ENCODE data around the gene LSM11. TPM values are rescaled to one million over a fixed set of nuclear protein-coding genes. Genes with fewer than 3 reads are reported as not detected.

LSM11 gene
- total and polyA plus RNA-seq, 5 experiments from 2014 or later: 0.36 to 5.2 (median 0.64) TPM

- no peaks in the 10 kb centered on the region for H3K4me1 Mint-ChIP-seq
- no peaks in the 10 kb centered on the region for H3K27me3 Mint-ChIP-seq
- no peak overlapping the region for H3K27ac Mint-ChIP-seq
- ATAC-seq (no peak), DNase-seq (no peak)
- H3K36me3 Mint-ChIP-seq: peaks cover 0 to 61% (median 15%) of the 10 kb centered on the region in 3 donors
- no peak overlapping the region for H3K4me3 Mint-ChIP-seq
- no peaks in the 10 kb centered on the region for H3K9me3 Mint-ChIP-seq
- POLR2A ChIA-PET: no interaction called here
Measured at GRCh38 chr5:157800137-157800536, 56.6 kb downstream of the LSM11 start.

- Mint-ChIP-seq H3K4me1 (peaks cover 0 to 2% (median 0%) of the 10 kb centered on the region in 4 donors), H3K27ac (peak overlapping the region in 1 of 10 donors; percentile 12), H3K36me3 (peaks cover 0 to 69% (median 25%) of the 10 kb centered on the region in 3 donors), H3K4me3 (no peak overlapping the region), H3K27me3 (no peaks in the 10 kb centered on the region), H3K9me3 (no peaks in the 10 kb centered on the region)
- DNase-seq (no peak), ATAC-seq (no peak)
- POLR2A ChIA-PET: no interaction called here
Measured at GRCh38 chr5:157802736-157803135, 59.2 kb downstream of the LSM11 start.

- Mint-ChIP-seq H3K9me3 (no peaks in the 10 kb centered on the region), H3K4me3 (no peak overlapping the region), H3K4me1 (peaks cover 0 to 5% (median 3%) of the 10 kb centered on the region in 4 donors), H3K27me3 (no peaks in the 10 kb centered on the region), H3K36me3 (peaks cover 10 to 87% (median 49%) of the 10 kb centered on the region in 3 donors), H3K27ac (no peak overlapping the region)
- POLR2A ChIA-PET: no interaction called here
- DNase-seq (no peak), ATAC-seq (no peak)
Measured at GRCh38 chr5:157808043-157808442, 64.5 kb downstream of the LSM11 start.

Other genes starting within 250 kb of the LSM11 start
- 1 to 10 TPM; 3.6 TPM for gene ADAM19, start 167.9 kb upstream of the LSM11 start, total RNA-seq
- gene ADAM19, start 167.9 kb upstream of the LSM11 start, polyA plus RNA-seq: under 1 TPM in 2 of 3 donors, not detected in 1; 0.08 to 0.14 TPM
- under 1 TPM; 0.14 to 0.44 TPM for gene SOX30, start 91.3 kb upstream of the LSM11 start, total RNA-seq
- gene SOX30, start 91.3 kb upstream of the LSM11 start, polyA plus RNA-seq: under 1 TPM; 0.07 to 0.16 (median 0.12) TPM
- gene C5orf52, start 72.2 kb upstream of the LSM11 start, total RNA-seq: not detected
- not detected for gene C5orf52, start 72.2 kb upstream of the LSM11 start, polyA plus RNA-seq
- 10 to 100 TPM; 13.4 TPM for gene THG1L, start 12.3 kb upstream of the LSM11 start, total RNA-seq
- 1 to 10 TPM; 6.3 to 9.0 (median 8.0) TPM for gene THG1L, start 12.3 kb upstream of the LSM11 start, polyA plus RNA-seq
- gene CLINT1, start 115.4 kb downstream of the LSM11 start, total RNA-seq: 10 to 100 TPM; 65.7 to 68.7 TPM
- gene CLINT1, start 115.4 kb downstream of the LSM11 start, polyA plus RNA-seq: 10 to 100 TPM; 64.7 to 75.5 (median 65.0) TPM

Measured in naive thymus-derived CD8-positive, alpha-beta T cell (primary cell).